Activated CD4-positive, alpha-beta T cell treated with anti-CD3 and anti-CD28 coated beads for 24 hours (primary cell): ENCODE results near the gene XAB2.
"Not testable (repeated sequence)": the region's sequence is repeated elsewhere in the genome, so short reads cannot be mapped to it uniquely, and the experiment has no call there.

Source experiments
- DNase-seq, 2 donors: peaks; one replicate each; pipeline ENCODE4 v3.0.0-alpha.2; 2020; ENCODE audit warnings: low read depth in 2 of 2

XAB2 gene

DNA sequence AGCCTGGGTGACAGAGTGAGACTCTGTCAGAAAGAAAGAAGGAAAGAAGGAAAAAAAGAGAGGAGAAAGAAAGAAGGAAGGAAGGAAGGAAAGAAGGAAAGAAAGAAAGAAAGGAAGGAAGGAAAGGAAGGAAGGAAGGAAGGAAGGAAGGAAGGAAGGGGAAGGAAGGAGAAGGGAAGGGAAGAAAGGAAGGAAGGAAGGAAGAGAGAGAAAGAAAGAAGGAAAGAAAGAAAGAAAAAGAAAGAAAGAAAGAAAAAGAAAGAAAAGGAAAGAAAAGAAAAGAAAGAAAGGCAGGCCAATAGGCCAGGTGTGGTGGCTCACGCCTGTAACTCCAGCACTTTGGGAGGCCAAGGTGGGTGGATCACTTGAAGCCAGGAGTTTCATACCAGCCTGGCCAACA lies 51.9 kb downstream of the XAB2 start:
- DNase-seq: not testable (repeated sequence)

DNA sequence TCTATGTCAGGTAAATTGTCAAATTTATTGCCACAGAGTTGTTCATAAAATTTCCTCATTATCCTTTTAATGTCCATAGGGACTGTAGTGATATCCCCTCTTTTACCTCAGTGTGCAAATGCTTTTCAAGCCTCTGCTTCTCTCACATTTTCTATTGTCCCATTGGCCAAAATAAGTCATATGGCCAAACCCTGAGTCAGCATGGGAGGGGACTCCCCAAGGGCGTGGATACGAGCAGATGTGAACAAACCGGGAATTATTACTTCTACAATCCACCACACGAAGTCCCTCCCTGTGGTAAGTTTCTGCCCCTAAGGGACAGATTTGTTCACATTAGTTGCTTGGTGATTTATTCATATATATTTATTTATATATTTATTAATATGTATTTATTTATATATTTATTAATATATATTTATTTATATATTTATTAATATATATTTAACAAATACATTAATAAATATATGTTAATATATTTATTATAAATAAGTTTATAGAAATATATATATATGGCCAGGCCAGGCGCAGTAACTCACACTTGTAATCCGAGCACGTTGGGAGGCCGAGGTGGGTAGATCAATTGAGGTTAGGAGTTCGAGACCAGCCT lies 53.8 kb downstream of the XAB2 start:
- no peak for DNase-seq

DNA sequence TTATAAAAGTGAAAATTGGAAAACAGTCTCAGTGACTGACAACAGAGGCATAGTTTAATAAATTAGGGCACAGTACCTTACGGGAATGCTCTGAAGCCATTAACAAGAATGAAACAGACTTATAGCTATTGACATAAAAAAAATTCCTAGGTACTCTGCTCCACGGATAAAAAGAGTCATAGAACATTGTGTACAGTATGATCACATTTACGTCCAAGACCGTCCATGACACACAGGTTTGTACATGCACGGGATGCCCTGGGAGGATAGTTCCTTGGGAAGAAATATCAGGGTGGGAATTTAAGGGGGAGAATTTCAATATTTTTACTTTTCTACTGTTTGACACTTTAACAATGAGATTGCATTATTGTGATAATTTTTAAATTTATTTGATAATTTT lies 58.6 kb downstream of the XAB2 start:
- no peak for DNase-seq
